ENCODE results near the gene CCDC186.

CCDC186 gene

GRCh38 chr10:114188001-114188400 lies 14.0 kb upstream of the CCDC186 start:
- H3K4me3 ChIP-seq (ENCODE audit: low read depth, low read length) = no peak overlapping the region
- TF ChIP-seq CTCF (IDR thresholded peaks at IDR 0.05; ENCODE audit: low read depth, low read length) = no peak

GRCh38 chr10:114184276-114184675 lies 10.3 kb upstream of the CCDC186 start:
- no peak overlapping the region for H3K4me3 ChIP-seq (ENCODE audit: low read depth, low read length)
- no peak for TF ChIP-seq CTCF (IDR thresholded peaks at IDR 0.05; ENCODE audit: low read depth, low read length)

- H3K4me3 ChIP-seq (ENCODE audit: low read depth, low read length) = no peak overlapping the region
- TF ChIP-seq CTCF (IDR thresholded peaks at IDR 0.05; ENCODE audit: low read depth, low read length) = no peak
Observed at GRCh38 chr10:114183563-114183962, 9.6 kb upstream of the CCDC186 start.

- TF ChIP-seq CTCF (IDR thresholded peaks at IDR 0.05; ENCODE audit: low read depth, low read length) = no peak
- no peak overlapping the region for H3K4me3 ChIP-seq (ENCODE audit: low read depth, low read length)
Observed at GRCh38 chr10:114181971-114182370, 8.0 kb upstream of the CCDC186 start.

GRCh38 chr10:114180937-114181336 lies 6.9 kb upstream of the CCDC186 start:
- no peak for TF ChIP-seq CTCF (IDR thresholded peaks at IDR 0.05; ENCODE audit: low read depth, low read length)
- H3K4me3 ChIP-seq (ENCODE audit: low read depth, low read length) = no peak overlapping the region

- no peak overlapping the region for H3K4me3 ChIP-seq (ENCODE audit: low read depth, low read length)
- no peak for TF ChIP-seq CTCF (IDR thresholded peaks at IDR 0.05; ENCODE audit: low read depth, low read length)
Observed at GRCh38 chr10:114179747-114180146, 5.7 kb upstream of the CCDC186 start.

GRCh38 chr10:114179148-114179547 lies 5.1 kb upstream of the CCDC186 start, which contains the start of gene TDRD1:
TDRD1 (plus strand) TSS chr10:114179353; CDS start chr10:114187832, 8,479 bp downstream.
- TF ChIP-seq CTCF (IDR thresholded peaks at IDR 0.05; ENCODE audit: low read depth, low read length) = no peak
- no peak within 1 kb of the TSS for H3K4me3 ChIP-seq (ENCODE audit: low read depth, low read length)

Data from WI38 (cell line).